Activated B cell treated with CpG ODN at 0.5 μM for 24 hours (primary cell): ENCODE data around the gene SCNN1G. TPM values are rescaled to one million over a fixed set of nuclear protein-coding genes. Genes with fewer than 3 reads are reported as not detected.
A peak's percentile ranks its signal among the peaks of the same experiment; 100 is the strongest.

Experiments used
- ATAC-seq: fragments of 200-7000 bp; cut with Tn5 transposase; one replicate; pipeline ENCODE4 v1.10.0; 2021; ENCODE audit warnings: low read depth, mild to moderate bottlenecking, moderate library complexity
- CTCF ChIA-PET: fragments of 350-600 bp; sonication (Branson Sonifier 250); formaldehyde crosslinking; loops from one replicate; lab custom pipeline; 2021; ENCODE audit warnings: antibody characterized with exemption; lab: Charles Lee
- POLR2A ChIA-PET: fragments of 350-600 bp; sonication (Branson Sonifier 250); formaldehyde crosslinking; loops from one replicate; lab custom pipeline; 2021; ENCODE audit warnings: antibody characterized with exemption; lab: Charles Lee
- DNase-seq: peaks from one replicate; pipeline ENCODE4 v3.0.0; 2022
- H3K27ac Mint-ChIP-seq: one replicate; pipeline ENCODE4 v1.8.0; 2020; ENCODE audit warnings: mixed read lengths
- H3K27me3 Mint-ChIP-seq: one replicate; pipeline ENCODE4 v1.8.0; 2021; ENCODE audit warnings: mixed read lengths
- H3K36me3 Mint-ChIP-seq: one replicate; pipeline ENCODE4 v1.8.0; 2021; ENCODE audit warnings: low read depth, mixed read lengths
- H3K4me1 Mint-ChIP-seq: one replicate; pipeline ENCODE4 v1.8.0; 2021; ENCODE audit warnings: mixed read lengths
- H3K4me3 Mint-ChIP-seq: one replicate; pipeline ENCODE4 v1.8.0; 2020; ENCODE audit warnings: mild to moderate bottlenecking, mixed read lengths
- H3K9me3 Mint-ChIP-seq: one replicate; pipeline ENCODE4 v1.8.0; 2020; ENCODE audit warnings: mixed read lengths
- intact Hi-C: fragments of 100-400 bp; cut with micrococcal nuclease; formaldehyde crosslinking; loops from one replicate; pipeline ENCODE4 v1.15.1; 2024
- total RNA-seq: library from RNA; stranded (reverse); gene quantifications from 2 replicates; pipeline ENCODE4 v1.2.3, GENCODE V29; 2022
- TF ChIP-seq, protein P1 (sequence below): fragments of 200-600 bp; IDR thresholded peaks from one replicate; pipeline ENCODE4 v1.8.0; 2022; ENCODE audit warnings: antibody characterized with exemption, mild to moderate bottlenecking

SCNN1G gene, protein sequence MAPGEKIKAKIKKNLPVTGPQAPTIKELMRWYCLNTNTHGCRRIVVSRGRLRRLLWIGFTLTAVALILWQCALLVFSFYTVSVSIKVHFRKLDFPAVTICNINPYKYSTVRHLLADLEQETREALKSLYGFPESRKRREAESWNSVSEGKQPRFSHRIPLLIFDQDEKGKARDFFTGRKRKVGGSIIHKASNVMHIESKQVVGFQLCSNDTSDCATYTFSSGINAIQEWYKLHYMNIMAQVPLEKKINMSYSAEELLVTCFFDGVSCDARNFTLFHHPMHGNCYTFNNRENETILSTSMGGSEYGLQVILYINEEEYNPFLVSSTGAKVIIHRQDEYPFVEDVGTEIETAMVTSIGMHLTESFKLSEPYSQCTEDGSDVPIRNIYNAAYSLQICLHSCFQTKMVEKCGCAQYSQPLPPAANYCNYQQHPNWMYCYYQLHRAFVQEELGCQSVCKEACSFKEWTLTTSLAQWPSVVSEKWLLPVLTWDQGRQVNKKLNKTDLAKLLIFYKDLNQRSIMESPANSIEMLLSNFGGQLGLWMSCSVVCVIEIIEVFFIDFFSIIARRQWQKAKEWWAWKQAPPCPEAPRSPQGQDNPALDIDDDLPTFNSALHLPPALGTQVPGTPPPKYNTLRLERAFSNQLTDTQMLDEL
- not detected in 2 replicates for total RNA-seq

- H3K4me3 Mint-ChIP-seq: peak within 1 kb of the TSS; percentile 72
- ChIA-PET POLR2A (no interaction called here), CTCF (interaction anchor here (1.1 to 4.0 kb wide), 2 partner anchors 252 to 256 kb away, joined by 3 to 64 read pairs; no protein-coding TSS in a partner anchor)
- peaks cover 15% of the 10 kb centered on the region for H3K4me1 Mint-ChIP-seq
- TF ChIP-seq, protein P1, sequence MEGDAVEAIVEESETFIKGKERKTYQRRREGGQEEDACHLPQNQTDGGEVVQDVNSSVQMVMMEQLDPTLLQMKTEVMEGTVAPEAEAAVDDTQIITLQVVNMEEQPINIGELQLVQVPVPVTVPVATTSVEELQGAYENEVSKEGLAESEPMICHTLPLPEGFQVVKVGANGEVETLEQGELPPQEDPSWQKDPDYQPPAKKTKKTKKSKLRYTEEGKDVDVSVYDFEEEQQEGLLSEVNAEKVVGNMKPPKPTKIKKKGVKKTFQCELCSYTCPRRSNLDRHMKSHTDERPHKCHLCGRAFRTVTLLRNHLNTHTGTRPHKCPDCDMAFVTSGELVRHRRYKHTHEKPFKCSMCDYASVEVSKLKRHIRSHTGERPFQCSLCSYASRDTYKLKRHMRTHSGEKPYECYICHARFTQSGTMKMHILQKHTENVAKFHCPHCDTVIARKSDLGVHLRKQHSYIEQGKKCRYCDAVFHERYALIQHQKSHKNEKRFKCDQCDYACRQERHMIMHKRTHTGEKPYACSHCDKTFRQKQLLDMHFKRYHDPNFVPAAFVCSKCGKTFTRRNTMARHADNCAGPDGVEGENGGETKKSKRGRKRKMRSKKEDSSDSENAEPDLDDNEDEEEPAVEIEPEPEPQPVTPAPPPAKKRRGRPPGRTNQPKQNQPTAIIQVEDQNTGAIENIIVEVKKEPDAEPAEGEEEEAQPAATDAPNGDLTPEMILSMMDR: no peak
- H3K27ac Mint-ChIP-seq: no peak within 1 kb of the TSS
- DNase-seq (no peak), ATAC-seq (peak; percentile 29)
- intact Hi-C loops: loop anchor here (1.0 to 2.0 kb wide), 4 partner anchors 34 to 413 kb away; partner anchors contain the start of genes EARS2, NDUFAB1, UBFD1 and USP31
- no peaks in the 10 kb centered on the region for H3K36me3 Mint-ChIP-seq
- H3K9me3 Mint-ChIP-seq: no peaks in the 10 kb centered on the region
- H3K27me3 Mint-ChIP-seq: peaks cover 34% of the 10 kb centered on the region
Measured at GRCh38 chr16:23182679-23183542, at the start of gene SCNN1G. TSS of gene SCNN1G (plus strand) at chr16:23182745. CDS start at chr16:23186272, 3,527 bp downstream.

DNA sequence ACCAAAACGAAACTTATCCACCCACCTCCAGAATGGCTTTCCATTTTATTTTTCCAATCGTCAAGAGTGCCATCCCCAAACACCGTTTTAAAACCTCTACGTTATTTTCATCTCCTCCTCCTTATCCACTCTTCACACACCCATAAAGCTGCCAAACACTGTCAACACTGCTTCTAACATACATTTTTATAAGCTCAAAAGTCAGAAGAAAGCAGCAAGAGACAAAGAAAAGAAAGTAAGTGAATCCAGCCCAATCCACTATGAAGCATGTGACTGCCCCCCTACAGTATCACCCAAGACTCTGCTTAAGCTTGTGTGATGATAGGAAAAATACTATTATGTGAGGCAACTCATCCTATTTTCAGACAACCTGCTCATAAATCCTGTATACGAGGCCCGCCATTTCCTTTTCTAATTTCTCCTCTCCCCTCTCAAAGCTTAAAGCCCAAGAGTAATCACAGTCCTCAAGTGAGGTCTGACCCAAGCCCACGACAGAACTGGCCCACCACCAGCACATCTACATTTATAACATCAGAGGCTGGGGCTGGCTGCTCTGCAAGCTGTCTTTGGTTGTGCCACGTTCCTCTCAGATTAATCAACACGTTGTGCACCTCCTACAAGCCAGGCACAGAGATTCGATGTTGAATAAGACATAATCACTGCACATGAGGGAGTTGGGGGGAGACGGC, 49.6 kb upstream of the SCNN1G start:
- intact Hi-C loops: no loop called here
- TF ChIP-seq, protein P1: no peak
- peaks cover 3% of the 10 kb centered on the region for H3K36me3 Mint-ChIP-seq
- no peaks in the 10 kb centered on the region for H3K4me1 Mint-ChIP-seq
- ATAC-seq (no peak), DNase-seq (no peak)
- peaks cover 12% of the 10 kb centered on the region for H3K9me3 Mint-ChIP-seq
- no peaks in the 10 kb centered on the region for H3K27me3 Mint-ChIP-seq
- H3K4me3 Mint-ChIP-seq: no peak overlapping the region
- no peak overlapping the region for H3K27ac Mint-ChIP-seq
- POLR2A ChIA-PET: interaction anchor here (0.5 kb wide), 1 partner anchor 585 kb away, joined by 5 read pairs; no protein-coding TSS in a partner anchor
- CTCF ChIA-PET: no interaction called here

GRCh38 chr16:23134274-23134673, 48.3 kb upstream of the SCNN1G start:
- Mint-ChIP-seq H3K27ac (no peak overlapping the region), H3K4me1 (no peaks in the 10 kb centered on the region), H3K9me3 (peaks cover 14% of the 10 kb centered on the region), H3K4me3 (no peak overlapping the region), H3K27me3 (no peaks in the 10 kb centered on the region), H3K36me3 (peaks cover 3% of the 10 kb centered on the region)
- ChIA-PET POLR2A (no interaction called here), CTCF (interaction anchor here (0.7 kb wide), 1 partner anchor 1506 kb away, joined by 3 read pairs; no protein-coding TSS in a partner anchor)
- DNase-seq: no peak
- TF ChIP-seq, protein P1: no peak
- ATAC-seq: no peak
- intact Hi-C loops: no loop called here

DNA sequence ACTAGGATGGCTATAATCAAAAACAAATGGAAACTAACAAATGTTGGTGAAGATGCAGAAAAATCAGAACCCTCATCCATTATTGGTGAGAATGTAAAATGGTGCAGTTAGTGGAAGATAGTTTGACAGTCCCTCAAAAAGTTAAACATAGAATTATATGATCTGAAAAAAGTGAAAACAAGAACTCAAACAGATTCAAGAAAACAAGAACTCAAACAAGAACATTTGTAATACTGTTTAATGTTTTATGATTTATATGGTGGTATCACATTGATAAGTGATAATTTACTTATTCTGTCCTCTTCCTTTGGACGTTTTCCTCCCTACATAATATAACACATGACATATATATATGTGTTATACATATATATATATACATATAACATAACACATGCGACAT, 45.3 kb upstream of the SCNN1G start:
- Mint-ChIP-seq H3K27ac (no peak overlapping the region), H3K4me3 (no peak overlapping the region), H3K36me3 (peaks cover 3% of the 10 kb centered on the region), H3K4me1 (no peaks in the 10 kb centered on the region), H3K9me3 (peaks cover 14% of the 10 kb centered on the region), H3K27me3 (no peaks in the 10 kb centered on the region)
- intact Hi-C loops: no loop called here
- TF ChIP-seq, protein P1: no peak
- ChIA-PET CTCF (no interaction called here), POLR2A (no interaction called here)
- no peak for ATAC-seq
- DNase-seq: no peak
